ENCODE results near the gene MTA1. TPM values are rescaled to one million over a fixed set of nuclear protein-coding genes. Genes with fewer than 3 reads are reported as not detected.

MTA1 gene
- total RNA-seq, 1 donor from 2014 or later = 118 TPM

DNA sequence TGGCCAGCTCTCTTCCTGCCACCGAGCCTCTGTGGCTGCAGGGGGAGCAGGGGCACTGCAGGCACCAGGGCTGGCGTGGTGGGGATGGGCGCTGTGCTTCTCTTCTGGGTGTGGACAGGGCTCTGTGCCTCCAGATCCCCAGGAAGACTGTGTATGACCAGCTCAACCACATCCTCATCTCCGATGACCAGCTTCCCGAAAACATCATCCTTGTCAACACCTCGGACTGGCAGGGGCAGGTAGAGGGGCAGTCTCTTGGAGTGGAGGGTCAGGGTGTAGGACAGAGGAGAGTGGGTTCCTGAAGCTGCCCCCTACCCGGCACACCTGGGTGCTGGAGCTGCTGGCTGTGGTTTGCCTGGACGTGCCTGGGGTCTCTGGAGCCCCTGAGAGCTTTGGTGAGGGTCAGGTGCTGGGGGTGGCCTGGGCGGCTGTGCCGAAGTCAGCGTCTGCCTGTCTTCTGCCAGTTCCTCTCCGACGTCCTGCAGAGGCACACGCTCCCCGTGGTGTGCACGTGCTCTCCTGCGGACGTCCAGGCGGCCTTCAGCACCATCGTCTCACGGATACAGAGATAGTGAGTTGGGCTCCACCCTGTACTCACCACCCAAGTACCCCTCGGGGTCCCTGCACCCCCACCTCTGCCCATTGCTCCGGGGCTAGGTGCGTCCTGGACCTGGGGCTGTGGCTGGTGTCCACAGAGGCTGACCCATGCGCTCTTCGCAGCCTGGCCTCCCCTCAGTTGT, 37.1 kb upstream of the MTA1 start:
- no peak overlapping the region for H3K4me3 ChIP-seq
- TF ChIP-seq CTCF (IDR thresholded peaks at IDR 0.05) = no peak

DNA sequence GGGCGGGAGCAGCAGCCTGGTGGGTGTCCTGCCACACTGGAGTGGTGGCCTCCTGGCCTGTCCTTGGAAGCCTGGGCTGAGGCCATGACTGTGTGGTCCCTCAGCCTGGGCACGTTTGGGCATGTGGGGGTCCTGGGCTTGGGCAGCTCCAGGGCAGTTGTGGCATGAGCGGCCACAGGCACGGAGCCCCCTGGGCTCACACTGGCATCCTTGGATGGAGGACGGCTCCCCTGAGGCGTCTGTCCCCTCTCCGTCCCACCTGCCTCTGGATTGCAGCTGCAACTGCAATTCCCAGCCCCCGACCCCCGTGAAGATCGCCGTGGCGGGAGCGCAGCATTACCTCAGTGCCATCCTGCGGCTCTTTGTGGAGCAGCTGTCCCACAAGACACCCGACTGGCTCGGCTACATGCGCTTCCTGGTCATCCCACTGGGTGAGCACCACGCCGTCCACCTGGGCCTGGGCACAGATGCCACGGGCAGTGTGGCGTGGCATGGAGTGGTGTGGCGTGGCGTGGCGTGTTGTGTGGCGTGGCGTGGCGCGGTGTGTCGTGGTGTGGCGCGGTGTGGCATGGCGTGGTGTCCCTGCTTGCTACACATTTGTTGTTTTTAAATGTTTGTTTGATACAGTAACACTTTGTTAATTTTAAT, 36.4 kb upstream of the MTA1 start:
- no peaks in the 10 kb centered on the region for H3K27me3 ChIP-seq
- no peak overlapping the region for H3K4me3 ChIP-seq
- intact Hi-C loops (cut with DNase I) = no loop called here
- no peak for DNase-seq (ENCODE audit: low spot score in 2 of 2)
- H3K4me1 ChIP-seq = no peaks in the 10 kb centered on the region
- TF ChIP-seq CTCF (IDR thresholded peaks at IDR 0.05) = no peak
- no peaks in the 10 kb centered on the region for H3K9me3 ChIP-seq
- H3K27ac ChIP-seq = no peak overlapping the region
- peaks cover 44 to 73% of the 10 kb centered on the region in 2 donors for H3K36me3 ChIP-seq

More for the DNA sequence above, 37.1 kb upstream of the MTA1 start:
- no peak for DNase-seq (ENCODE audit: low spot score in 2 of 2)
- peaks cover 43 to 67% of the 10 kb centered on the region in 2 donors for H3K36me3 ChIP-seq
- no peaks in the 10 kb centered on the region for H3K9me3 ChIP-seq
- no peaks in the 10 kb centered on the region for H3K27me3 ChIP-seq
- no peak overlapping the region for H3K27ac ChIP-seq
- H3K4me1 ChIP-seq = no peaks in the 10 kb centered on the region
- intact Hi-C loops (cut with DNase I) = no loop called here

DNA sequence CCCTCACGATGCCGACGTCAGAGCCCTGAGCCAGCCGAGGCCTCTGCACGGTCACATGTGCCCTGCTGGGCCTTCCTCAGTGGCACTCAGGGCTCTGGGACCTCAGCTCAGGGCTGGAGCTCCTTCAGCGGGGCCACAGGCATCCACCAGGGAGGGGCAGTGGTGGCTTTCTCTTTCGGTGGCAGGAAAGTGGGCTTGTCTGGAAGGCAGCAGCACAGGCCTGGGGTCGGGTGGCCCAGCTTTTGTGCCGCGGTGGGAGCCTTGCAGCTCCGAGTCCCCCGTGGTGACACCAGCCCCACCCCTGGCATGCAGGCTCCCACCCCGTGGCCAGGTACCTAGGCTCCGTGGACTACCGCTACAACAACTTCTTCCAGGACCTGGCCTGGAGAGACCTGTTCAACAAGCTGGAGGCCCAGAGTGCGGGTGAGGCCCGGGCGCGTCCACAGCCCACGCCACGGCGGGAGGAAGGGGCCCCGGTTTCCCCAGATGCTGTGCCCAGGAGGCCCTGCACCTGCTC, 35.5 kb upstream of the MTA1 start:
- DNase-seq (ENCODE audit: low spot score in 2 of 2) = no peak
- Histone ChIP-seq H3K36me3 (peaks cover 44 to 73% of the 10 kb centered on the region in 2 donors), H3K9me3 (no peaks in the 10 kb centered on the region), H3K4me3 (no peak overlapping the region), H3K4me1 (no peaks in the 10 kb centered on the region), H3K27me3 (no peaks in the 10 kb centered on the region), H3K27ac (no peak overlapping the region)
- no peak for TF ChIP-seq CTCF (IDR thresholded peaks at IDR 0.05)
- intact Hi-C loops (cut with DNase I) = no loop called here

GRCh38 chr14:105384605-105385321, 34.9 kb upstream of the MTA1 start:
- Histone ChIP-seq H3K4me1 (no peaks in the 10 kb centered on the region), H3K9me3 (no peaks in the 10 kb centered on the region), H3K36me3 (peaks cover 44 to 70% of the 10 kb centered on the region in 2 donors), H3K27ac (no peak overlapping the region), H3K27me3 (no peaks in the 10 kb centered on the region), H3K4me3 (no peak overlapping the region)
- no peak for DNase-seq (ENCODE audit: low spot score in 2 of 2)
- TF ChIP-seq CTCF (IDR thresholded peaks at IDR 0.05) = no peak
- intact Hi-C loops (cut with DNase I) = no loop called here

GRCh38 chr14:105385322-105385637, 34.3 kb upstream of the MTA1 start:
- TF ChIP-seq CTCF (IDR thresholded peaks at IDR 0.05) = no peak
- intact Hi-C loops (cut with DNase I) = no loop called here
- H3K27me3 ChIP-seq = no peaks in the 10 kb centered on the region
- no peak for DNase-seq (ENCODE audit: low spot score in 2 of 2)
- H3K27ac ChIP-seq = no peak overlapping the region
- H3K9me3 ChIP-seq = no peaks in the 10 kb centered on the region
- H3K4me1 ChIP-seq = no peaks in the 10 kb centered on the region
- H3K36me3 ChIP-seq = peaks cover 44 to 65% of the 10 kb centered on the region in 2 donors
- no peak overlapping the region for H3K4me3 ChIP-seq
